ENCODE results near the gene WNT3A. TPM values are rescaled to one million over a fixed set of nuclear protein-coding genes. Genes with fewer than 3 reads are reported as not detected.

WNT3A gene
- total and polyA plus RNA-seq, 9 of the 15 experiments (the other 6 are each of a cell fraction or from before 2014, with no cell fraction given), result not detected

- TF ChIP-seq REST (IDR thresholded peaks at IDR 0.05; ENCODE audit: borderline replicate concordance), result no peak
- TF ChIP-seq REST (CRISPR knock-in tag; IDR thresholded peaks at IDR 0.05; ENCODE audit: low read depth), result peak; percentile 79
- TF ChIP-seq HMGN3 (IDR thresholded peaks at IDR 0.05; ENCODE audit: borderline replicate concordance, extremely low read depth, insufficient read length, low read depth, low read length), result peak; percentile 25
- peak; percentile 60 for TF ChIP-seq SAP30 (IDR thresholded peaks at IDR 0.05; ENCODE audit: borderline replicate concordance, insufficient read depth, low read depth, low read length, poor library complexity, severe bottlenecking)
- no peak for TF ChIP-seq GTF3C2 (IDR thresholded peaks at IDR 0.05; ENCODE audit: borderline replicate concordance, extremely low read depth, insufficient read length)
- TF ChIP-seq NRF1 (conservative IDR thresholded peaks at IDR 0.05 in 1 of 2, IDR thresholded peaks at IDR 0.05 in 1 of 2), result 0 out of 4 replicates have a peak, but pooled peaks have one; percentile 6 to 27
- 0 out of 2 replicates have a peak, but pooled peaks have one; percentile 69 for TF ChIP-seq ZNF212 (CRISPR knock-in tag; IDR thresholded peaks at IDR 0.05)
- TF ChIP-seq ZNF449 (CRISPR knock-in tag; IDR thresholded peaks at IDR 0.05), result no peak
- no peak for TF ChIP-seq ZC3H4 (CRISPR knock-in tag; IDR thresholded peaks at IDR 0.05; ENCODE audit: borderline replicate concordance)
- TF ChIP-seq RBM22 (IDR thresholded peaks at IDR 0.05; ENCODE audit: low read depth, low read length, poor library complexity, severe bottlenecking), result peak; percentile 80
- TF ChIP-seq RBFOX2 (IDR thresholded peaks at IDR 0.05; ENCODE audit: low read depth, low read length), result peak; percentile 87
- peak; percentile 49; the same call in 1 of the 2 replicates for TF ChIP-seq KAT7 (CRISPR knock-in tag; IDR thresholded peaks at IDR 0.05; ENCODE audit: borderline replicate concordance)
Observed at GRCh38 chr1:228082918-228083870, 76.4 kb downstream of the WNT3A start (continued).
